ENCODE data around the gene TNS3. TPM values are rescaled to one million over a fixed set of nuclear protein-coding genes. Genes with fewer than 3 reads are reported as not detected.
"Not testable (repeated sequence)": the region's sequence is repeated elsewhere in the genome, so short reads cannot be mapped to it uniquely, and the experiment has no call there.

The TNS3 gene
- total RNA-seq, 2 experiments from 2014 or later = not detected

GRCh38 chr7:47474937-47475879, 106.7 kb downstream of the TNS3 start:
- no peak overlapping the region for H3K27ac Mint-ChIP-seq
- no peaks in the 10 kb centered on the region for H3K36me3 Mint-ChIP-seq (ENCODE audit: low read depth)
- H3K4me1 Mint-ChIP-seq = no peaks in the 10 kb centered on the region
- ChIA-PET POLR2A (no interaction called here), CTCF (no interaction called here)
- H3K9me3 Mint-ChIP-seq = no peaks in the 10 kb centered on the region
- H3K4me3 Mint-ChIP-seq = no peak overlapping the region
- DNase-seq = no peak
- no peaks in the 10 kb centered on the region for H3K27me3 Mint-ChIP-seq

GRCh38 chr7:47474211-47474936, 107.5 kb downstream of the TNS3 start:
- no peak overlapping the region for H3K27ac Mint-ChIP-seq
- no peaks in the 10 kb centered on the region for H3K9me3 Mint-ChIP-seq
- H3K36me3 Mint-ChIP-seq (ENCODE audit: low read depth) = no peaks in the 10 kb centered on the region
- DNase-seq = no peak
- no peaks in the 10 kb centered on the region for H3K4me1 Mint-ChIP-seq
- ChIA-PET CTCF (no interaction called here), POLR2A (no interaction called here)
- no peak overlapping the region for H3K4me3 Mint-ChIP-seq
- H3K27me3 Mint-ChIP-seq = no peaks in the 10 kb centered on the region

- CTCF ChIA-PET = no interaction called here
These were observed 108.3 kb downstream of the TNS3 start for GRCh38 chr7:47473499-47474210.

GRCh38 chr7:47472444-47473157, 109.3 kb downstream of the TNS3 start:
- H3K27me3 Mint-ChIP-seq = no peaks in the 10 kb centered on the region
- no peak overlapping the region for H3K27ac Mint-ChIP-seq
- POLR2A ChIA-PET = no interaction called here
- no peak overlapping the region for H3K4me3 Mint-ChIP-seq
- no peaks in the 10 kb centered on the region for H3K36me3 Mint-ChIP-seq (ENCODE audit: low read depth)
- H3K9me3 Mint-ChIP-seq = no peaks in the 10 kb centered on the region
- H3K4me1 Mint-ChIP-seq = no peaks in the 10 kb centered on the region
- CTCF ChIA-PET = no interaction called here
- DNase-seq = no peak

More at GRCh38 chr7:47473499-47474210, 108.3 kb downstream of the TNS3 start:
- Mint-ChIP-seq H3K27ac (no peak overlapping the region), H3K4me1 (no peaks in the 10 kb centered on the region), H3K4me3 (no peak overlapping the region), H3K9me3 (no peaks in the 10 kb centered on the region), H3K27me3 (no peaks in the 10 kb centered on the region), H3K36me3 (ENCODE audit: low read depth) (no peaks in the 10 kb centered on the region)
- POLR2A ChIA-PET = no interaction called here
- no peak for DNase-seq

GRCh38 chr7:47471831-47472230, 110.1 kb downstream of the TNS3 start:
- H3K27ac Mint-ChIP-seq = no peak overlapping the region
- H3K9me3 Mint-ChIP-seq = no peaks in the 10 kb centered on the region

GRCh38 chr7:47471358-47471703, 110.6 kb downstream of the TNS3 start:
- Mint-ChIP-seq H3K27ac (no peak overlapping the region), H3K4me3 (no peak overlapping the region), H3K27me3 (no peaks in the 10 kb centered on the region), H3K36me3 (ENCODE audit: low read depth) (no peaks in the 10 kb centered on the region), H3K9me3 (no peaks in the 10 kb centered on the region), H3K4me1 (no peaks in the 10 kb centered on the region)
- ChIA-PET CTCF (no interaction called here), POLR2A (no interaction called here)
- DNase-seq = no peak

More at GRCh38 chr7:47471831-47472230, 110.1 kb downstream of the TNS3 start:
- no peaks in the 10 kb centered on the region for H3K27me3 Mint-ChIP-seq
- no peaks in the 10 kb centered on the region for H3K4me1 Mint-ChIP-seq
- no peak overlapping the region for H3K4me3 Mint-ChIP-seq
- POLR2A ChIA-PET = no interaction called here
- DNase-seq = no peak
- H3K36me3 Mint-ChIP-seq (ENCODE audit: low read depth) = no peaks in the 10 kb centered on the region
- CTCF ChIA-PET = no interaction called here

- Mint-ChIP-seq H3K4me1 (no peaks in the 10 kb centered on the region), H3K27me3 (no peaks in the 10 kb centered on the region)
- no peak for DNase-seq
These were observed 111.1 kb downstream of the TNS3 start for GRCh38 chr7:47470567-47471357.

GRCh38 chr7:47469846-47470245, 112.1 kb downstream of the TNS3 start:
- CTCF ChIA-PET; DNase-seq; H3K9me3 Mint-ChIP-seq; H3K27ac Mint-ChIP-seq; H3K27me3 Mint-ChIP-seq; POLR2A ChIA-PET; H3K4me1 Mint-ChIP-seq; H3K36me3 Mint-ChIP-seq (ENCODE audit: low read depth); H3K4me3 Mint-ChIP-seq: not testable (repeated sequence)

More at GRCh38 chr7:47470567-47471357, 111.1 kb downstream of the TNS3 start:
- Mint-ChIP-seq H3K4me3 (no peak overlapping the region), H3K27ac (no peak overlapping the region), H3K36me3 (ENCODE audit: low read depth) (no peaks in the 10 kb centered on the region), H3K9me3 (no peaks in the 10 kb centered on the region)
- POLR2A ChIA-PET = no interaction called here
- CTCF ChIA-PET = no interaction called here

- DNase-seq = no peak
- H3K27me3 Mint-ChIP-seq = no peaks in the 10 kb centered on the region
- H3K27ac Mint-ChIP-seq = no peak overlapping the region
- no peaks in the 10 kb centered on the region for H3K4me1 Mint-ChIP-seq
- CTCF ChIA-PET = no interaction called here
- no peaks in the 10 kb centered on the region for H3K36me3 Mint-ChIP-seq (ENCODE audit: low read depth)
- H3K4me3 Mint-ChIP-seq = no peak overlapping the region
- no peaks in the 10 kb centered on the region for H3K9me3 Mint-ChIP-seq
- POLR2A ChIA-PET = no interaction called here
These were observed 115.1 kb downstream of the TNS3 start for GRCh38 chr7:47466832-47467231.

GRCh38 chr7:47465191-47465590, 116.7 kb downstream of the TNS3 start:
- H3K27me3 Mint-ChIP-seq = no peaks in the 10 kb centered on the region
- no peaks in the 10 kb centered on the region for H3K4me1 Mint-ChIP-seq
- H3K36me3 Mint-ChIP-seq (ENCODE audit: low read depth) = no peaks in the 10 kb centered on the region
- POLR2A ChIA-PET = no interaction called here
- H3K9me3 Mint-ChIP-seq = no peaks in the 10 kb centered on the region
- no peak overlapping the region for H3K27ac Mint-ChIP-seq
- CTCF ChIA-PET = no interaction called here
- no peak for DNase-seq
- no peak overlapping the region for H3K4me3 Mint-ChIP-seq

GRCh38 chr7:47464266-47464665, 117.6 kb downstream of the TNS3 start:
- Mint-ChIP-seq H3K27ac (no peak overlapping the region), H3K4me3 (no peak overlapping the region), H3K4me1 (no peaks in the 10 kb centered on the region), H3K27me3 (no peaks in the 10 kb centered on the region), H3K36me3 (ENCODE audit: low read depth) (no peaks in the 10 kb centered on the region), H3K9me3 (no peaks in the 10 kb centered on the region)
- POLR2A ChIA-PET = no interaction called here
- no peak for DNase-seq
- CTCF ChIA-PET = no interaction called here

GRCh38 chr7:47461746-47462145, 120.2 kb downstream of the TNS3 start:
- Mint-ChIP-seq H3K27me3 (no peaks in the 10 kb centered on the region), H3K4me3 (no peak overlapping the region)
- POLR2A ChIA-PET = no interaction called here

More at GRCh38 chr7:47461746-47462145, 120.2 kb downstream of the TNS3 start:
- Mint-ChIP-seq H3K9me3 (no peaks in the 10 kb centered on the region), H3K36me3 (ENCODE audit: low read depth) (no peaks in the 10 kb centered on the region), H3K4me1 (no peaks in the 10 kb centered on the region), H3K27ac (no peak overlapping the region)
- CTCF ChIA-PET = no interaction called here
- no peak for DNase-seq

Measured in activated CD4-positive, alpha-beta T cell treated with anti-CD3 and anti-CD28 coated beads, Interleukin-2, amount 10 ng/mL, durations not matched to agents 7 days and 5 days (primary cell).